H1 (cell line): ENCODE data around the gene PRTG. TPM values are rescaled to one million over a fixed set of nuclear protein-coding genes. Genes with fewer than 3 reads are reported as not detected.

Source experiments
- CTCF ChIA-PET: fragments of 300-600 bp; sonication (Branson Sonifier 250); formaldehyde crosslinking; loops from one replicate; lab custom pipeline; 2021; ENCODE audit not compliant: partially characterized antibody; lab: Charles Lee
- POLR2A ChIA-PET: fragments of 300-600 bp; sonication (Branson Sonifier 250); formaldehyde crosslinking; loops from one replicate; lab custom pipeline; 2021; ENCODE audit warnings: inconsistent platforms; ENCODE audit not compliant: partially characterized antibody; lab: Charles Lee
- DNase-seq, 2 experiments: peaks; one replicate each; pipeline versions ENCODE4 v3.0.0 to v3.0.0-alpha.2; 2010 to 2022; ENCODE audit warnings: low spot score in 2 of 2, low read depth in 1 of 2, mixed read lengths in 1 of 2
- FAIRE-seq: peaks from 2 replicates; lab custom pipeline; 2011; peaks lifted over from hg19 to GRCh38; lab: Jason Lieb, UNC
- H2AFZ ChIP-seq: 2 replicates; pipeline ENCODE4 v1.8.1; 2012; ENCODE audit warnings: low read length, inconsistent platforms
- H2AK5ac ChIP-seq: 2 replicates; pipeline ENCODE4 v1.6.1; 2013; ENCODE audit warnings: low read depth, low read length
- H2BK120ac ChIP-seq: replicated peaks from 2 replicates; pipeline ENCODE3; 2013; ENCODE audit warnings: low read depth, low read length, inconsistent platforms
- H2BK12ac ChIP-seq: 2 replicates; pipeline ENCODE4 v1.6.1; 2013; ENCODE audit warnings: low read depth, low read length
- H2BK15ac ChIP-seq: 2 replicates; pipeline ENCODE4 v1.6.1; 2013; ENCODE audit warnings: low read length
- H2BK20ac ChIP-seq: 2 replicates; pipeline ENCODE4 v1.6.1; 2013; ENCODE audit warnings: low read length
- H2BK5ac ChIP-seq: 2 replicates; pipeline ENCODE4 v1.6.1; 2013; ENCODE audit warnings: low read depth, low read length
- H3K14ac ChIP-seq: 2 replicates; pipeline ENCODE4 v1.6.1; 2013; ENCODE audit warnings: inconsistent platforms; ENCODE audit not compliant: insufficient read length
- H3K18ac ChIP-seq: 2 replicates; pipeline ENCODE4 v1.6.1; 2013; ENCODE audit warnings: low read length; ENCODE audit errors: extremely low read depth
- H3K23ac ChIP-seq: 2 replicates; pipeline ENCODE4 v1.6.1; 2013; ENCODE audit warnings: inconsistent platforms; ENCODE audit not compliant: insufficient read length
- H3K23me2 ChIP-seq: 2 replicates; pipeline ENCODE4 v1.6.1; 2013; ENCODE audit warnings: low read depth, low read length
- H3K27ac ChIP-seq: 2 replicates; pipeline ENCODE4 v1.6.1; 2011; ENCODE audit warnings: low read depth, low read length, inconsistent platforms
- H3K27me3 ChIP-seq, 4 experiments: replicated peaks in 1 of 4; 1 replicate in 1 of 4; 2 replicates in 3 of 4; pipeline versions ENCODE4 v1.6.1 to v1.8.1; 2011 to 2013; ENCODE audit warnings: low read length in 3 of 4, mild to moderate bottlenecking in 3 of 4, inconsistent platforms in 2 of 4, mixed read lengths in 2 of 4, moderate library complexity in 1 of 4; ENCODE audit not compliant: control insufficient read depth in 3 of 4, insufficient read depth in 3 of 4; ENCODE audit errors: extremely low read depth in 1 of 4
- H3K36me3 ChIP-seq, 4 experiments: 2 replicates each; pipeline versions ENCODE4 v1.6.1 to v1.8.1; 2011 to 2013; ENCODE audit warnings: mild to moderate bottlenecking in 4 of 4, low read length in 3 of 4, moderate library complexity in 2 of 4, control low read depth in 1 of 4, inconsistent platforms in 1 of 4; ENCODE audit not compliant: insufficient read depth in 4 of 4, control insufficient read depth in 2 of 4
- H3K4ac ChIP-seq: replicated peaks from 2 replicates; pipeline ENCODE3; 2013; ENCODE audit warnings: low read length, low read depth, mixed read lengths, inconsistent platforms; ENCODE audit not compliant: insufficient read length
- H3K4me1 ChIP-seq, 4 experiments: replicated peaks in 1 of 4; 1 replicate in 1 of 4; 2 replicates in 3 of 4; pipeline versions ENCODE4 v1.6.1 to v1.8.1; 2011 to 2013; ENCODE audit warnings: low read length in 3 of 4, inconsistent platforms in 2 of 4, mixed read lengths in 1 of 4; ENCODE audit not compliant: insufficient read depth in 4 of 4, control insufficient read depth in 3 of 4
- H3K4me2 ChIP-seq, 2 experiments: 2 replicates each; pipeline versions ENCODE4 v1.6.1 to v1.8.1; 2011 to 2013; ENCODE audit warnings: low read depth in 2 of 2, low read length in 2 of 2, control low read depth in 1 of 2, inconsistent platforms in 1 of 2, mild to moderate bottlenecking in 1 of 2; ENCODE audit not compliant: insufficient read depth in 1 of 2
- H3K4me3 ChIP-seq, 4 experiments: fragments of 200-600, 300-600 bp in 1 of 4; sonication (generic), shearing (Covaris generic), sonication (Bioruptor Twin) in 1 of 4; 2 replicates each; pipeline versions ENCODE4 v1.5.1 to v1.8.1; 2011 to 2016; ENCODE audit warnings: low read length in 4 of 4, low read depth in 3 of 4, control low read depth in 2 of 4, inconsistent platforms in 2 of 4, mild to moderate bottlenecking in 2 of 4, mixed read lengths in 1 of 4, moderate library complexity in 1 of 4; ENCODE audit not compliant: insufficient read depth in 2 of 4; ENCODE audit errors: extremely low read depth in 1 of 4
- H3K56ac ChIP-seq: replicated peaks from 2 replicates; pipeline ENCODE3; 2013; ENCODE audit warnings: low read depth, mild to moderate bottlenecking, mixed read lengths, low read length, inconsistent platforms; ENCODE audit not compliant: insufficient read length
- H3K79me1 ChIP-seq: 2 replicates; pipeline ENCODE4 v1.6.1; 2013; ENCODE audit warnings: low read depth, low read length, control low read depth
- H3K79me2 ChIP-seq, 2 experiments: 2 replicates each; pipeline versions ENCODE4 v1.6.1 to v1.8.1; 2012 to 2013; ENCODE audit warnings: low read length in 2 of 2, mild to moderate bottlenecking in 2 of 2, inconsistent platforms in 1 of 2; ENCODE audit not compliant: insufficient read depth in 2 of 2, control insufficient read depth in 1 of 2
- H3K9ac ChIP-seq, 4 experiments: replicated peaks in 1 of 4; 1 replicate in 1 of 4; 2 replicates in 3 of 4; pipeline versions ENCODE4 v1.6.1 to v1.8.1; 2011 to 2013; ENCODE audit warnings: low read depth in 3 of 4, low read length in 3 of 4, control low read depth in 2 of 4, mild to moderate bottlenecking in 2 of 4, moderate library complexity in 2 of 4, inconsistent platforms in 1 of 4; ENCODE audit errors: extremely low read depth in 1 of 4
- H3K9me3 ChIP-seq, 2 experiments: 2 replicates each; pipeline versions ENCODE4 v1.6.1 to v1.8.1; 2012 to 2013; ENCODE audit warnings: mild to moderate bottlenecking in 2 of 2, moderate library complexity in 2 of 2, control low read depth in 1 of 2, inconsistent platforms in 1 of 2, low read depth in 1 of 2, low read length in 1 of 2, mixed read lengths in 1 of 2; ENCODE audit not compliant: insufficient read depth in 2 of 2
- H4K20me1 ChIP-seq, 2 experiments: replicated peaks in 1 of 2; 2 replicates each; pipeline versions ENCODE3 to v1.8.1; 2011 to 2013; ENCODE audit warnings: inconsistent platforms in 2 of 2, low read length in 2 of 2, mild to moderate bottlenecking in 1 of 2; ENCODE audit not compliant: insufficient read depth in 2 of 2, control insufficient read depth in 1 of 2
- H4K5ac ChIP-seq: 2 replicates; pipeline ENCODE4 v1.6.1; 2013; ENCODE audit warnings: low read length, low read depth, mixed read lengths, inconsistent platforms; ENCODE audit not compliant: insufficient read length
- H4K8ac ChIP-seq: 2 replicates; pipeline ENCODE4 v1.8.0; 2013; ENCODE audit warnings: mild to moderate bottlenecking, moderate library complexity, low read length, inconsistent platforms; ENCODE audit not compliant: insufficient read depth; ENCODE audit errors: extremely low read depth
- H4K91ac ChIP-seq: replicated peaks from 2 replicates; pipeline ENCODE3; 2013; ENCODE audit warnings: low read length, mixed read lengths, inconsistent platforms; ENCODE audit not compliant: insufficient read length
- CBX5 ChIP-seq: fragments of 300-800, 300-1000 bp; sonication (generic); IDR thresholded peaks from 2 replicates; pipeline ENCODE4 v1.7.1; 2016; ENCODE audit warnings: antibody characterized with exemption, low read length, low read depth
- SIX5 ChIP-seq: IDR thresholded peaks from 2 replicates; pipeline ENCODE4 v1.6.1; 2011; ENCODE audit warnings: mild to moderate bottlenecking, low read depth, low read length
- TEAD4 ChIP-seq: IDR thresholded peaks from 2 replicates; pipeline ENCODE4 v1.6.1; 2012; ENCODE audit warnings: low read depth, low read length, inconsistent platforms, mixed read lengths
- WGBS, 2 experiments: shearing (Covaris generic) in 1 of 2; methylation state at CpG; one replicate each; pipeline versions ENCODE4 v1.1.6 to v1.1.7; 2013 to 2015; ENCODE audit warnings: low lambda C conversion rate in 2 of 2, mixed read lengths in 2 of 2, inconsistent platforms in 1 of 2, low coverage in 1 of 2, missing lambda C conversion rate in 1 of 2; ENCODE audit not compliant: insufficient replicate concordance in 2 of 2, insufficient coverage in 1 of 2, insufficient read length in 1 of 2; ENCODE audit errors: extremely low coverage in 1 of 2, missing lambda C conversion rate in 1 of 2; 5-methylcytosine and 5-hydroxymethylcytosine counted together
- polyA plus RNA-seq, 7 experiments: library from polyadenylated mRNA; depleted of rRNA in 3 of 7; stranded (reverse) in 5 of 7; unstranded in 2 of 7; fragments of >200 nt in 5 of 7; fragments of 200-250 nt in 2 of 7; gene quantifications; 1 replicate in 5 of 7; 2 replicates in 1 of 7; 4 replicates in 1 of 7; pipeline versions ENCODE4 v1.2.1 to v1.2.3, GENCODE V29; 2011 to 2013; ENCODE audit warnings: missing spikeins in 2 of 7, mixed read lengths in 2 of 7
- total RNA-seq: library from RNA; stranded (reverse); fragmentation: NEBNext Ultra II Directional; extraction: Animal tissue kit (Norgen Biotek cat#: 25700); gene quantifications from 2 replicates; pipeline ENCODE4 v1.2.1, GENCODE V29; 2021

Gene PRTG
- total and polyA plus RNA-seq, 2 of the 8 experiments (the other 6 are each of a cell fraction or from before 2014, with no cell fraction given) = 3.1 to 3.2 TPM

GRCh38 chr15:55652359-55652758, 90.6 kb downstream of the PRTG start:
- Histone ChIP-seq H3K9ac (no peak overlapping the region), H3K4me2 (no peak overlapping the region; a peak in 1 of 4 replicates), H2BK15ac (no peak overlapping the region), H2BK12ac (no peak overlapping the region), H2AK5ac (no peak overlapping the region), H3K79me1 (no peaks in the 10 kb centered on the region), H3K56ac (no peak overlapping the region), H3K4ac (no peak overlapping the region), H3K14ac (no peak overlapping the region), H3K23ac (no peak overlapping the region), H3K27me3 (no peaks in the 10 kb centered on the region), H3K4me1 (peaks cover 2 to 6% (median 5%) of the 10 kb centered on the region in 4 experiments; a peak in 5 of 7 replicates), H4K5ac (no peak overlapping the region), H4K20me1 (no peaks in the 10 kb centered on the region), H2AFZ (no peak overlapping the region), H3K4me3 (no peak overlapping the region; a peak in 1 of 8 replicates), H4K8ac (no peak overlapping the region), H3K27ac (no peak overlapping the region)
- FAIRE-seq (no peak), DNase-seq (no peak)
- WGBS, 2 experiments = 74% methylated on average over 7 of the region's 7 CpGs; no CpG with 5 or more reads in 1 of the 2 experiments
- CTCF ChIA-PET = interaction anchor here (0.7 to 13.5 kb wide), 6 partner anchors 122 to 192 kb away, joined by 3 to 201 read pairs (median 4); no protein-coding TSS in a partner anchor
- no peak for TF ChIP-seq CBX5
- TF ChIP-seq TEAD4 = no peak
- no peak for TF ChIP-seq SIX5
- TF ChIP-seq, all 59 proteins: peak for 0
- Histone ChIP-seq H2BK120ac (no peak overlapping the region), H2BK5ac (no peak overlapping the region), H2BK20ac (no peak overlapping the region), H4K91ac (no peak overlapping the region), H3K36me3 (no peaks in the 10 kb centered on the region), H3K23me2 (no peaks in the 10 kb centered on the region), H3K9me3 (no peaks in the 10 kb centered on the region), H3K79me2 (no peaks in the 10 kb centered on the region), H3K18ac (no peak overlapping the region)
- POLR2A ChIA-PET = no interaction called here
